H1 (cell line): ENCODE results near the gene ACTN4. TPM values are rescaled to one million over a fixed set of nuclear protein-coding genes. Genes with fewer than 3 reads are reported as not detected.

Source experiments
- CTCF ChIA-PET: fragments of 300-600 bp; sonication (Branson Sonifier 250); formaldehyde crosslinking; loops from one replicate; lab custom pipeline; 2021; ENCODE audit not compliant: partially characterized antibody; lab: Charles Lee
- POLR2A ChIA-PET: fragments of 300-600 bp; sonication (Branson Sonifier 250); formaldehyde crosslinking; loops from one replicate; lab custom pipeline; 2021; ENCODE audit warnings: inconsistent platforms; ENCODE audit not compliant: partially characterized antibody; lab: Charles Lee
- DNase-seq, 2 experiments: peaks; one replicate each; pipeline versions ENCODE4 v3.0.0 to v3.0.0-alpha.2; 2010 to 2022; ENCODE audit warnings: low spot score in 2 of 2, low read depth in 1 of 2, mixed read lengths in 1 of 2
- FAIRE-seq: peaks from 2 replicates; lab custom pipeline; 2011; peaks lifted over from hg19 to GRCh38; lab: Jason Lieb, UNC
- H2AFZ ChIP-seq: 2 replicates; pipeline ENCODE4 v1.8.1; 2012; ENCODE audit warnings: low read length, inconsistent platforms
- H2AK5ac ChIP-seq: 2 replicates; pipeline ENCODE4 v1.6.1; 2013; ENCODE audit warnings: low read depth, low read length
- H2BK120ac ChIP-seq: replicated peaks from 2 replicates; pipeline ENCODE3; 2013; ENCODE audit warnings: low read depth, low read length, inconsistent platforms
- H2BK12ac ChIP-seq: 2 replicates; pipeline ENCODE4 v1.6.1; 2013; ENCODE audit warnings: low read depth, low read length
- H2BK15ac ChIP-seq: 2 replicates; pipeline ENCODE4 v1.6.1; 2013; ENCODE audit warnings: low read length
- H2BK20ac ChIP-seq: 2 replicates; pipeline ENCODE4 v1.6.1; 2013; ENCODE audit warnings: low read length
- H2BK5ac ChIP-seq: 2 replicates; pipeline ENCODE4 v1.6.1; 2013; ENCODE audit warnings: low read depth, low read length
- H3K14ac ChIP-seq: 2 replicates; pipeline ENCODE4 v1.6.1; 2013; ENCODE audit warnings: inconsistent platforms; ENCODE audit not compliant: insufficient read length
- H3K18ac ChIP-seq: 2 replicates; pipeline ENCODE4 v1.6.1; 2013; ENCODE audit warnings: low read length; ENCODE audit errors: extremely low read depth
- H3K23ac ChIP-seq: 2 replicates; pipeline ENCODE4 v1.6.1; 2013; ENCODE audit warnings: inconsistent platforms; ENCODE audit not compliant: insufficient read length
- H3K23me2 ChIP-seq: 2 replicates; pipeline ENCODE4 v1.6.1; 2013; ENCODE audit warnings: low read depth, low read length
- H3K27ac ChIP-seq: 2 replicates; pipeline ENCODE4 v1.6.1; 2011; ENCODE audit warnings: low read depth, low read length, inconsistent platforms
- H3K27me3 ChIP-seq, 4 experiments: replicated peaks in 1 of 4; 1 replicate in 1 of 4; 2 replicates in 3 of 4; pipeline versions ENCODE4 v1.6.1 to v1.8.1; 2011 to 2013; ENCODE audit warnings: low read length in 3 of 4, mild to moderate bottlenecking in 3 of 4, inconsistent platforms in 2 of 4, mixed read lengths in 2 of 4, moderate library complexity in 1 of 4; ENCODE audit not compliant: control insufficient read depth in 3 of 4, insufficient read depth in 3 of 4; ENCODE audit errors: extremely low read depth in 1 of 4
- H3K36me3 ChIP-seq, 4 experiments: 2 replicates each; pipeline versions ENCODE4 v1.6.1 to v1.8.1; 2011 to 2013; ENCODE audit warnings: mild to moderate bottlenecking in 4 of 4, low read length in 3 of 4, moderate library complexity in 2 of 4, control low read depth in 1 of 4, inconsistent platforms in 1 of 4; ENCODE audit not compliant: insufficient read depth in 4 of 4, control insufficient read depth in 2 of 4
- H3K4ac ChIP-seq: replicated peaks from 2 replicates; pipeline ENCODE3; 2013; ENCODE audit warnings: low read length, low read depth, mixed read lengths, inconsistent platforms; ENCODE audit not compliant: insufficient read length
- H3K4me1 ChIP-seq, 4 experiments: replicated peaks in 1 of 4; 1 replicate in 1 of 4; 2 replicates in 3 of 4; pipeline versions ENCODE4 v1.6.1 to v1.8.1; 2011 to 2013; ENCODE audit warnings: low read length in 3 of 4, inconsistent platforms in 2 of 4, mixed read lengths in 1 of 4; ENCODE audit not compliant: insufficient read depth in 4 of 4, control insufficient read depth in 3 of 4
- H3K4me2 ChIP-seq, 2 experiments: 2 replicates each; pipeline versions ENCODE4 v1.6.1 to v1.8.1; 2011 to 2013; ENCODE audit warnings: low read depth in 2 of 2, low read length in 2 of 2, control low read depth in 1 of 2, inconsistent platforms in 1 of 2, mild to moderate bottlenecking in 1 of 2; ENCODE audit not compliant: insufficient read depth in 1 of 2
- H3K4me3 ChIP-seq, 4 experiments: fragments of 200-600, 300-600 bp in 1 of 4; sonication (generic), shearing (Covaris generic), sonication (Bioruptor Twin) in 1 of 4; 2 replicates each; pipeline versions ENCODE4 v1.5.1 to v1.8.1; 2011 to 2016; ENCODE audit warnings: low read length in 4 of 4, low read depth in 3 of 4, control low read depth in 2 of 4, inconsistent platforms in 2 of 4, mild to moderate bottlenecking in 2 of 4, mixed read lengths in 1 of 4, moderate library complexity in 1 of 4; ENCODE audit not compliant: insufficient read depth in 2 of 4; ENCODE audit errors: extremely low read depth in 1 of 4
- H3K56ac ChIP-seq: replicated peaks from 2 replicates; pipeline ENCODE3; 2013; ENCODE audit warnings: low read depth, mild to moderate bottlenecking, mixed read lengths, low read length, inconsistent platforms; ENCODE audit not compliant: insufficient read length
- H3K79me1 ChIP-seq: 2 replicates; pipeline ENCODE4 v1.6.1; 2013; ENCODE audit warnings: low read depth, low read length, control low read depth
- H3K79me2 ChIP-seq, 2 experiments: 2 replicates each; pipeline versions ENCODE4 v1.6.1 to v1.8.1; 2012 to 2013; ENCODE audit warnings: low read length in 2 of 2, mild to moderate bottlenecking in 2 of 2, inconsistent platforms in 1 of 2; ENCODE audit not compliant: insufficient read depth in 2 of 2, control insufficient read depth in 1 of 2
- H3K9ac ChIP-seq, 4 experiments: replicated peaks in 1 of 4; 1 replicate in 1 of 4; 2 replicates in 3 of 4; pipeline versions ENCODE4 v1.6.1 to v1.8.1; 2011 to 2013; ENCODE audit warnings: low read depth in 3 of 4, low read length in 3 of 4, control low read depth in 2 of 4, mild to moderate bottlenecking in 2 of 4, moderate library complexity in 2 of 4, inconsistent platforms in 1 of 4; ENCODE audit errors: extremely low read depth in 1 of 4
- H3K9me3 ChIP-seq, 2 experiments: 2 replicates each; pipeline versions ENCODE4 v1.6.1 to v1.8.1; 2012 to 2013; ENCODE audit warnings: mild to moderate bottlenecking in 2 of 2, moderate library complexity in 2 of 2, control low read depth in 1 of 2, inconsistent platforms in 1 of 2, low read depth in 1 of 2, low read length in 1 of 2, mixed read lengths in 1 of 2; ENCODE audit not compliant: insufficient read depth in 2 of 2
- H4K20me1 ChIP-seq, 2 experiments: replicated peaks in 1 of 2; 2 replicates each; pipeline versions ENCODE3 to v1.8.1; 2011 to 2013; ENCODE audit warnings: inconsistent platforms in 2 of 2, low read length in 2 of 2, mild to moderate bottlenecking in 1 of 2; ENCODE audit not compliant: insufficient read depth in 2 of 2, control insufficient read depth in 1 of 2
- H4K5ac ChIP-seq: 2 replicates; pipeline ENCODE4 v1.6.1; 2013; ENCODE audit warnings: low read length, low read depth, mixed read lengths, inconsistent platforms; ENCODE audit not compliant: insufficient read length
- H4K8ac ChIP-seq: 2 replicates; pipeline ENCODE4 v1.8.0; 2013; ENCODE audit warnings: mild to moderate bottlenecking, moderate library complexity, low read length, inconsistent platforms; ENCODE audit not compliant: insufficient read depth; ENCODE audit errors: extremely low read depth
- H4K91ac ChIP-seq: replicated peaks from 2 replicates; pipeline ENCODE3; 2013; ENCODE audit warnings: low read length, mixed read lengths, inconsistent platforms; ENCODE audit not compliant: insufficient read length
- TAF1 ChIP-seq: IDR thresholded peaks from 2 replicates; pipeline ENCODE4 v1.6.1; 2011; ENCODE audit warnings: mild to moderate bottlenecking, low read depth, low read length
- WGBS, 2 experiments: shearing (Covaris generic) in 1 of 2; methylation state at CpG; one replicate each; pipeline versions ENCODE4 v1.1.6 to v1.1.7; 2013 to 2015; ENCODE audit warnings: low lambda C conversion rate in 2 of 2, mixed read lengths in 2 of 2, inconsistent platforms in 1 of 2, low coverage in 1 of 2, missing lambda C conversion rate in 1 of 2; ENCODE audit not compliant: insufficient replicate concordance in 2 of 2, insufficient coverage in 1 of 2, insufficient read length in 1 of 2; ENCODE audit errors: extremely low coverage in 1 of 2, missing lambda C conversion rate in 1 of 2; 5-methylcytosine and 5-hydroxymethylcytosine counted together
- polyA plus RNA-seq, 7 experiments: library from polyadenylated mRNA; depleted of rRNA in 3 of 7; stranded (reverse) in 5 of 7; unstranded in 2 of 7; fragments of >200 nt in 5 of 7; fragments of 200-250 nt in 2 of 7; gene quantifications; 1 replicate in 5 of 7; 2 replicates in 1 of 7; 4 replicates in 1 of 7; pipeline versions ENCODE4 v1.2.1 to v1.2.3, GENCODE V29; 2011 to 2013; ENCODE audit warnings: missing spikeins in 2 of 7, mixed read lengths in 2 of 7
- total RNA-seq: library from RNA; stranded (reverse); fragmentation: NEBNext Ultra II Directional; extraction: Animal tissue kit (Norgen Biotek cat#: 25700); gene quantifications from 2 replicates; pipeline ENCODE4 v1.2.1, GENCODE V29; 2021

ACTN4 gene
- total and polyA plus RNA-seq, 2 of the 8 experiments (the other 6 are each of a cell fraction or from before 2014, with no cell fraction given): 211 to 520 TPM

GRCh38 chr19:38624822-38625221, 22.6 kb upstream of the ACTN4 start:
- FAIRE-seq (no peak), DNase-seq (no peak)
- H3K27me3 ChIP-seq: no peaks in the 10 kb centered on the region
- H4K5ac ChIP-seq: no peak overlapping the region
- H2BK20ac ChIP-seq: no peak overlapping the region
- H4K20me1 ChIP-seq: peaks cover 2 to 3% of the 10 kb centered on the region in 2 experiments
- 85% methylated on average over 3 of the region's 3 CpGs; no CpG with 5 or more reads in 1 of the 2 experiments for WGBS, 2 experiments
- H3K4me1 ChIP-seq: peaks cover 0 to 2% (median 1%) of the 10 kb centered on the region in 4 experiments; a peak in 2 of 7 replicates
- H3K36me3 ChIP-seq: peaks cover 24 to 84% (median 59%) of the 10 kb centered on the region in 4 experiments
- H3K79me2 ChIP-seq: peaks cover 0 to 6% of the 10 kb centered on the region in 2 experiments; a peak in 2 of 4 replicates
- H2AFZ ChIP-seq: no peak overlapping the region
- ChIA-PET POLR2A (interaction anchor here (0.6 to 3.3 kb wide), 6 partner anchors 10 to 123 kb away, joined by 3 to 11 read pairs (median 4); no protein-coding TSS in a partner anchor), CTCF (interaction anchor here (1.5 to 1.7 kb wide), 2 partner anchors 10 to 109 kb away, joined by 4 to 5 read pairs; no protein-coding TSS in a partner anchor)
- no peak overlapping the region for H2BK5ac ChIP-seq
- no peak overlapping the region for H3K4me3 ChIP-seq
- no peak overlapping the region for H3K27ac ChIP-seq
- no peak overlapping the region for H3K18ac ChIP-seq
- no peaks in the 10 kb centered on the region; the same call in 1 of the 2 replicates for H3K23me2 ChIP-seq
- H4K8ac ChIP-seq: no peak overlapping the region
- no peak overlapping the region for H3K56ac ChIP-seq
- H2BK15ac ChIP-seq: no peak overlapping the region
- H3K9me3 ChIP-seq: no peaks in the 10 kb centered on the region
- H2BK12ac ChIP-seq: no peak overlapping the region
- no peak overlapping the region for H4K91ac ChIP-seq
- H3K9ac ChIP-seq: no peak overlapping the region
- no peak overlapping the region for H2AK5ac ChIP-seq
- no peak overlapping the region for H3K4ac ChIP-seq
- H3K4me2 ChIP-seq: no peak overlapping the region
- no peak overlapping the region for H2BK120ac ChIP-seq
- no peak overlapping the region for H3K14ac ChIP-seq
- H3K79me1 ChIP-seq: peaks cover 5% of the 10 kb centered on the region
- TF ChIP-seq TAF1: no peak
- no peak overlapping the region for H3K23ac ChIP-seq
